ENCODE measurements around the gene PRICKLE2.

The PRICKLE2 gene

GRCh38 chr3:64093211-64093610, 132.1 kb downstream of the PRICKLE2 start:
- no peak for DNase-seq

GRCh38 chr3:64091501-64091900, 133.8 kb downstream of the PRICKLE2 start:
- DNase-seq = no peak

- peak; percentile 20 for DNase-seq
Observed at GRCh38 chr3:64089386-64089785, 135.9 kb downstream of the PRICKLE2 start.

- DNase-seq = peak; percentile 83
Observed at GRCh38 chr3:64088408-64089205, 136.7 kb downstream of the PRICKLE2 start.

- DNase-seq = no peak
Observed at GRCh38 chr3:64086479-64087252, 138.6 kb downstream of the PRICKLE2 start.

- peak; percentile 88 for DNase-seq
Observed at GRCh38 chr3:64084640-64085039, 140.6 kb downstream of the PRICKLE2 start.

- no peak for DNase-seq
Observed at GRCh38 chr3:64083575-64083974, 141.7 kb downstream of the PRICKLE2 start.

- DNase-seq = no peak
Observed at GRCh38 chr3:64082961-64083541, 142.2 kb downstream of the PRICKLE2 start.

GRCh38 chr3:64082411-64082810, 142.9 kb downstream of the PRICKLE2 start:
- no peak for DNase-seq

GRCh38 chr3:64081235-64081630, 144.0 kb downstream of the PRICKLE2 start:
- no peak for DNase-seq

- no peak for DNase-seq
Observed at GRCh38 chr3:64080616-64081234, 144.5 kb downstream of the PRICKLE2 start.

GRCh38 chr3:64079369-64080150, 145.7 kb downstream of the PRICKLE2 start:
- DNase-seq = peak; percentile 56

- DNase-seq = no peak
Observed at GRCh38 chr3:64078966-64079365, 146.3 kb downstream of the PRICKLE2 start.

- no peak for DNase-seq
Observed at GRCh38 chr3:64074895-64075679, 150.2 kb downstream of the PRICKLE2 start.

- DNase-seq = peak; percentile 40
Observed at GRCh38 chr3:64074060-64074459, 151.2 kb downstream of the PRICKLE2 start.

GRCh38 chr3:64073158-64073761, 152.0 kb downstream of the PRICKLE2 start:
- DNase-seq = peak; percentile 35

- no peak for DNase-seq
Observed at GRCh38 chr3:64072126-64072525, 153.1 kb downstream of the PRICKLE2 start.

- no peak for DNase-seq
Observed at GRCh38 chr3:64070704-64071103, 154.6 kb downstream of the PRICKLE2 start.

GRCh38 chr3:64067506-64068346, 157.5 kb downstream of the PRICKLE2 start:
- DNase-seq = no peak

GRCh38 chr3:64064804-64065203, 160.5 kb downstream of the PRICKLE2 start:
- DNase-seq = no peak
